SK-N-MC (cell line): Measurements from ENCODE around the gene PCF11.

ENCODE experiments used
- EZH2 ChIP-seq: fragments of 200-600 bp; sonication (generic); IDR thresholded peaks from one replicate; pipeline ENCODE4 v1.6.1; 2017; ENCODE audit warnings: antibody characterized with exemption
- POLR2AphosphoS5 ChIP-seq: IDR thresholded peaks from 2 replicates; pipeline ENCODE4 v1.6.1; 2012; ENCODE audit warnings: mild to moderate bottlenecking, low read depth, low read length, borderline replicate concordance

DNA sequence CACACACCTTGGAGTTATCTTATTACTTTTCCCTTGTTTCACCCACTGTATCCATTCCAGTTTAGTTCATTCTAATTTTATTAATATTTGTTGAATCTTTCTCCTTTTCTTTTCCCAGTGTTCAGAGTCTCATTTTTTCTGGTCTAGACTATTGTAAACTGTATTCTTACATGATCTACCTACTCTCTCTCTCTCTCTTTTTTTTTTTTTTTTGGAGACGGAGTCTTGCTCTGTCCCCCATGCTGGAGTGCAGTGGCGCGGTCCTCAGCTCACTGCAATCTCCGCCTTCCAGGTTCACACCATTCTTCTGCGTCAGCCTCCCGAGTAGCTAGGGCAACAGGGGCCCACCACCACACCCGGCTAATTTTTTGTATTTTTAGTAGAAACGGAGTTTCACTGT lies 38.7 kb downstream of the PCF11 start:
- no peak for TF ChIP-seq POLR2AphosphoS5
- no peak for TF ChIP-seq EZH2
